ENCODE measurements around the gene EIF4ENIF1. TPM values are rescaled to one million over a fixed set of nuclear protein-coding genes. Genes with fewer than 3 reads are reported as not detected.

EIF4ENIF1 gene
- total RNA-seq: 10 to 100 TPM; 15.5 to 25.2 (median 23.3) TPM

DNA sequence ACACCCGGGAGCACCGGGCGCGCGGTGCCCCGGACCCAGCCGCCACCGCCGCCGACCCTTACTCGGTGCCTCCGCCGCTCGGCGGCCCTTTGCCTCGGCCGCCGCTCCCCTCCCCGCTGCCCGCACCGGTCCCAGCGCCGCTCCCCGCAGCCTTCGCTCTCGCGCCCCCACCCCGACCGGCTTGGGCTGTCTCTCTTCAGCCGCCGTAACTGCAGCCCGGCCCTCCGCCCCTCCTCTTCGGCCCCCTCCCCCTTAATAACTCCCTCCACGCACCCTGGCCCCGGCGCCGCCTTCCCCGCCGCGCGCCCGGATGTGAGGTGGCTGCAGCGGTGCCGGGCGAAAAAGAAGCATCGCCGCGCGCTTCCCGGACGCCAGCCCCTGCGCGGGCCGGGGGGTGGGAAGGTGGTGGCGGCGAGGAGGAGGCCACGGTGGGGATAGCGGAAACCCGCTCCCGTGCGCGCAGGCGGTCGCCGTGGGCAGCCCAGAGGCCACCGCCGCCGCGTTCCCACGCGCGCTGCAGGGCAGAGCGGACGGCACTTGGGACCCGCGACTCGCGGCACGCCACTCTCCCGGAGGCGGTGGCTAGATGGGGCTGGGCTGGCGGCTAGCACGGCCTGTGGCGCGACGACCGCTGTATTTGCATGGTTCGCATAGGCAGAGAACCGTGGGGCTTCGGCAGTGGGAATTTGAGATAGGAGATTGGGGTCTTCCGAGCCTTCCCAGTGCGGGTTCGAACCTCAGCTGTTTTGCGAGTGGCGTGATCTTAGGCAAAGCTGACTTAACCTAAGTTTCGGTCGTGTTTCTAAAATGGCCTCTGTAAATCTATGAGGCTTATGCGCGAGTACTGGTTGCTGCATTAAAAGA, at the start of gene EIF4ENIF1:
Gene EIF4ENIF1 (minus strand): TSS at position 211 of the 864 bp plus-strand sequence. CDS start 1,124 bp downstream, outside the sequence.
- peaks cover 19 to 34% (median 23%) of the 10 kb centered on the region in 4 donors for H3K4me1 ChIP-seq
- peak; percentile 87 to 96 for DNase-seq

DNA sequence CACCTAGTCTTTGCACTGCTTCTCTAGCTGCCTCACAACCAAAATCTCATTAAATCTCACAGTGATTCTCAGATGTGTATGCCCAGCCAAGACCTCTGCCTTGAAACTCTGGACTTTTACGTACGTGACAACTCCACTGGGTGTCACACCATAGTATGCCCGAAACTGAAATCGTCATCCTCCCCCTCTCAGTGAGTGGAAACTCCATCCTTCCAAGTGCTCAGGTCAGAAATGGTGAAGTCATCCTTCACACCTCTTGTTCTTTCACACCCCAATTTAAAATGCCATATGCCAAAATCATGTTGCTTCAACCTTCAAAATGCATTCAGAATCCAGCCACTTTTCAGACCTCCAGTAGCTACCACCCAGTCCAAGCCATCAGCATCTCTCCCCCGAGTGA, 49.2 kb upstream of the EIF4ENIF1 start:
- H3K27ac ChIP-seq: no peak overlapping the region
- no peak overlapping the region for H3K4me3 ChIP-seq
- no peaks in the 10 kb centered on the region for H3K27me3 ChIP-seq
- H3K9me3 ChIP-seq: no peaks in the 10 kb centered on the region
- peaks cover 0 to 8% (median 0%) of the 10 kb centered on the region in 4 donors for H3K36me3 ChIP-seq
- no peak for DNase-seq
- H3K4me1 ChIP-seq: no peaks in the 10 kb centered on the region
- no peak for TF ChIP-seq EP300 (IDR thresholded peaks at IDR 0.05)
- no peak for ATAC-seq (ENCODE audit: low FRiP score in 2 of 2)
- 87 to 94% methylated on average over 5 of the region's 5 CpGs for WGBS, 2 donors

More for the DNA sequence above, at the start of gene EIF4ENIF1:
- peak in 3 of 4 donors; percentile 45 to 76 (median 75) for TF ChIP-seq POLR2A (IDR thresholded peaks at IDR 0.05)
- TF ChIP-seq, protein P1, sequence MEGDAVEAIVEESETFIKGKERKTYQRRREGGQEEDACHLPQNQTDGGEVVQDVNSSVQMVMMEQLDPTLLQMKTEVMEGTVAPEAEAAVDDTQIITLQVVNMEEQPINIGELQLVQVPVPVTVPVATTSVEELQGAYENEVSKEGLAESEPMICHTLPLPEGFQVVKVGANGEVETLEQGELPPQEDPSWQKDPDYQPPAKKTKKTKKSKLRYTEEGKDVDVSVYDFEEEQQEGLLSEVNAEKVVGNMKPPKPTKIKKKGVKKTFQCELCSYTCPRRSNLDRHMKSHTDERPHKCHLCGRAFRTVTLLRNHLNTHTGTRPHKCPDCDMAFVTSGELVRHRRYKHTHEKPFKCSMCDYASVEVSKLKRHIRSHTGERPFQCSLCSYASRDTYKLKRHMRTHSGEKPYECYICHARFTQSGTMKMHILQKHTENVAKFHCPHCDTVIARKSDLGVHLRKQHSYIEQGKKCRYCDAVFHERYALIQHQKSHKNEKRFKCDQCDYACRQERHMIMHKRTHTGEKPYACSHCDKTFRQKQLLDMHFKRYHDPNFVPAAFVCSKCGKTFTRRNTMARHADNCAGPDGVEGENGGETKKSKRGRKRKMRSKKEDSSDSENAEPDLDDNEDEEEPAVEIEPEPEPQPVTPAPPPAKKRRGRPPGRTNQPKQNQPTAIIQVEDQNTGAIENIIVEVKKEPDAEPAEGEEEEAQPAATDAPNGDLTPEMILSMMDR (IDR thresholded peaks at IDR 0.05): peak in 3 of 6 experiments; percentile 11 to 35 (median 27)
- TF ChIP-seq EP300 (IDR thresholded peaks at IDR 0.05): no peak
- peak; percentile 67 to 87 for TF ChIP-seq POLR2AphosphoS5 (IDR thresholded peaks at IDR 0.05)
- H3K9me3 ChIP-seq: no peaks in the 10 kb centered on the region
- WGBS, 2 donors: 0 to 1% methylated on average over 15 to 27 of the region's 100 CpGs
- no peaks in the 10 kb centered on the region for H3K27me3 ChIP-seq
- ATAC-seq (ENCODE audit: low FRiP score in 2 of 2): peak; percentile 96 to 97
- peaks cover 0 to 25% (median 11%) of the 10 kb centered on the region in 4 donors for H3K36me3 ChIP-seq
- peak within 1 kb of the TSS; percentile 85 to 96 (median 92) for H3K4me3 ChIP-seq
- peak within 1 kb of the TSS; percentile 92 to 99 (median 96) for H3K27ac ChIP-seq

DNA sequence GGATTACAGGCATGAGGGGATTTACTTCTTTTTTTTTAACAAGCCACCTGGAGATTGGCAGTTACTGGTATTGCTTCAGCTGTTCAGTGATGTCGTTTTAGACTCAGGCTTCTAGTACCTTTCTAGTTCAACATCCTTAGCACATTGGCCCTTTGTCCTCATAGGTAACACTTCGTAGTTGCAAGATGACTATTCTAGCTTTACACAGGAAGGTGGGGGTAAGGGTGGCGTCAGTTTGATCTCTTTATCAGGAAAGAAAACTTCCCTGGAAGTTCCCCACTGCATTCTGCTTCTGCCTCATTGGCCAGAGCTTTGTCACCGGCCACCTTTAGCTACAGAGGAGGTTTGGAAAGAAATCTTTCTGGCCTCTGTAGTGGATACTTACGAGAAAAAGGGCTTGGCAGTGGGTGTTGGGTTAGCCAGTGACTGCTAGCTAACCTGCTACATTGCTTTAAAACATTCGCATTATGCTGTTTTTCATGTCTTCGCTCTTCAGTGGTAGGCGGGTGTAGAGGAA, 47.4 kb upstream of the EIF4ENIF1 start:
- Histone ChIP-seq H3K9me3 (no peaks in the 10 kb centered on the region), H3K27ac (no peak overlapping the region), H3K36me3 (peaks cover 0 to 8% (median 0%) of the 10 kb centered on the region in 4 donors), H3K27me3 (no peaks in the 10 kb centered on the region), H3K4me1 (no peaks in the 10 kb centered on the region), H3K4me3 (no peak overlapping the region)
- WGBS, 2 donors: 67 to 78% methylated on average over 8 of the region's 8 CpGs
- TF ChIP-seq EP300 (IDR thresholded peaks at IDR 0.05) (no peak), POLR2A (IDR thresholded peaks at IDR 0.05) (no peak), POLR2AphosphoS5 (IDR thresholded peaks at IDR 0.05) (no peak)
- TF ChIP-seq, protein P1 (IDR thresholded peaks at IDR 0.05): no peak
- ATAC-seq (ENCODE audit: low FRiP score in 2 of 2): no peak
- DNase-seq: no peak

DNA sequence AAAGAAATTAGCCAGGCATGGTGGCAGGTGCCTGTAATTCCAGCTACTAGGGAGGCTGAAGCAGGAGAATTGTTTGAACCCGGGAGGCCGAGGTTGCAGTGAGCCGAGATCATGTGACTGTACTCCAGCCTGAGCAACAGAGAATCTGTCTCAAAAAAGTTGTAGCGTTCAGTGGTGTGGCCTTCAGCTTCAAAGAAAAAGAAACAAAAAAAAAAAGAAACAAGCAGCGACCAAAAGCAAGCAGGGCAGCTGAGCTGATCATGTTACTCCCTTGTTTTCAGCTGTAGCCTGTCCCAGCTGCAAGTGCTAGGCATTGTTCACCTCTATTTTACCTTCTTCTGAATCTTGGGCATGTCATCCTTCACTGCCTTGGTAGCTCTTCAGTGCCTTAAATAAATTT, 43.7 kb upstream of the EIF4ENIF1 start:
- no peaks in the 10 kb centered on the region for H3K27me3 ChIP-seq
- 85 to 86% methylated on average over 5 of the region's 5 CpGs for WGBS, 2 donors
- no peak overlapping the region for H3K27ac ChIP-seq
- no peaks in the 10 kb centered on the region for H3K9me3 ChIP-seq
- H3K36me3 ChIP-seq: no peaks in the 10 kb centered on the region
- TF ChIP-seq POLR2A (IDR thresholded peaks at IDR 0.05) (no peak), POLR2AphosphoS5 (IDR thresholded peaks at IDR 0.05) (no peak), EP300 (IDR thresholded peaks at IDR 0.05) (no peak)
- TF ChIP-seq, protein P1 (IDR thresholded peaks at IDR 0.05): no peak
- peaks cover 0 to 10% (median 7%) of the 10 kb centered on the region in 4 donors for H3K4me1 ChIP-seq
- DNase-seq (no peak), ATAC-seq (ENCODE audit: low FRiP score in 2 of 2) (no peak)
- no peak overlapping the region for H3K4me3 ChIP-seq

DNA sequence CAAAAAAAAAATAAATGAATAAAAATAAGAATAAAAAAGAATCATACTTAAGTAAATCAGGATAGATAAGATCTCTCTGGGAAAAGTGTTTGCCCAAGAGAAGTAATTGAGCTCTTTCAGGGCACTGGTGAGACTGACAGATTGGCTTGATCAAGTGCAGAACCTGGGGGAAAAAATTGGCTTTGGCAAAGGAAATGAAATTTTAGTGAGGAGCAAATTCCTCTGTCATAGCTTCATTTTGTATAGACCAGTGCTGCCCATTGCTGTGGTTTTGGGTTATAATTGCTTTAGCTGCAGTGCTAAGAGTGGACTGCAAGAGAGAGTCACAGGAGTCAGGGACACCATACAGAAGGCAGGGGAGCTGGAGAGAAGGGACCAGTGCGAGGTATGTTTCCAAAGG, 42.4 kb upstream of the EIF4ENIF1 start:
- 62 to 81% methylated on average over 1 of the region's 1 CpG for WGBS, 2 donors
- no peak overlapping the region for H3K4me3 ChIP-seq
- no peaks in the 10 kb centered on the region for H3K36me3 ChIP-seq
- TF ChIP-seq, protein P1 (IDR thresholded peaks at IDR 0.05): no peak
- no peak for TF ChIP-seq POLR2A (IDR thresholded peaks at IDR 0.05)
- no peak for TF ChIP-seq EP300 (IDR thresholded peaks at IDR 0.05)
- no peaks in the 10 kb centered on the region for H3K27me3 ChIP-seq
- H3K4me1 ChIP-seq: peaks cover 0 to 10% (median 7%) of the 10 kb centered on the region in 4 donors
- H3K9me3 ChIP-seq: no peaks in the 10 kb centered on the region
- H3K27ac ChIP-seq: no peak overlapping the region
- DNase-seq: no peak
- ATAC-seq (ENCODE audit: low FRiP score in 2 of 2): no peak

All from upper lobe of left lung (tissue), 6 donors.